Measurements from ENCODE around the gene FOXQ1. TPM values are rescaled to one million over a fixed set of nuclear protein-coding genes. Genes with fewer than 3 reads are reported as not detected.
A peak's percentile ranks its signal among the peaks of the same experiment; 100 is the strongest.
"Not testable (repeated sequence)": the region's sequence is repeated elsewhere in the genome, so short reads cannot be mapped to it uniquely, and the experiment has no call there.

Gene FOXQ1
- total and polyA plus RNA-seq, 9 of the 15 experiments (the other 6 are each of a cell fraction or from before 2014, with no cell fraction given) = not detected

- H3K27ac ChIP-seq (ENCODE audit: extremely low read depth, low read depth, low read length); H3K79me2 ChIP-seq (ENCODE audit: control insufficient read depth, insufficient read depth, low read length); BruUV-seq (replicated peaks); intact Hi-C loops (cut with micrococcal nuclease); H3K4me1 ChIP-seq (replicated peaks in 1 of 2; ENCODE audit: control insufficient read depth in 2 of 2, insufficient read depth in 2 of 2, low read length in 2 of 2); H3K9me3 ChIP-seq (replicated peaks; ENCODE audit: control insufficient read depth, insufficient read depth, low read depth, low read length); H3K4me2 ChIP-seq (ENCODE audit: insufficient read depth, low read length); H2AFZ ChIP-seq (ENCODE audit: low read depth, low read length); H3K9me1 ChIP-seq (ENCODE audit: control insufficient read depth, insufficient read depth, low read length); H3K9ac ChIP-seq (ENCODE audit: insufficient read depth in 1 of 2, low read depth in 2 of 2, low read length in 2 of 2); in situ Hi-C loops (cut with MboI); H3K36me3 ChIP-seq (ENCODE audit: control insufficient read depth, insufficient read depth, low read length); H3K4me3 ChIP-seq; CTCF ChIA-PET (ENCODE audit: low intra/inter-chr PET ratio); POLR2A ChIA-PET; ATAC-seq; DNase-seq (ENCODE audit: extremely low read depth in 1 of 4, low spot score in 3 of 4); H3K27me3 ChIP-seq (ENCODE audit: control insufficient read depth in 2 of 2, insufficient read depth in 2 of 2, low read length in 2 of 2); FAIRE-seq; H4K20me1 ChIP-seq (replicated peaks; ENCODE audit: control insufficient read depth, insufficient read depth, low read length): not testable (repeated sequence)
- 0% methylated on average over 4 of the region's 4 CpGs for WGBS (ENCODE audit: insufficient coverage, low coverage, missing lambda C conversion rate)
- peak; percentile 65 for TF ChIP-seq ZNF146 (CRISPR knock-in tag; IDR thresholded peaks at IDR 0.05; ENCODE audit: unreplicated experiment)
Measured at GRCh38 chr6:1361717-1362116, 49.8 kb downstream of the FOXQ1 start.

DNA sequence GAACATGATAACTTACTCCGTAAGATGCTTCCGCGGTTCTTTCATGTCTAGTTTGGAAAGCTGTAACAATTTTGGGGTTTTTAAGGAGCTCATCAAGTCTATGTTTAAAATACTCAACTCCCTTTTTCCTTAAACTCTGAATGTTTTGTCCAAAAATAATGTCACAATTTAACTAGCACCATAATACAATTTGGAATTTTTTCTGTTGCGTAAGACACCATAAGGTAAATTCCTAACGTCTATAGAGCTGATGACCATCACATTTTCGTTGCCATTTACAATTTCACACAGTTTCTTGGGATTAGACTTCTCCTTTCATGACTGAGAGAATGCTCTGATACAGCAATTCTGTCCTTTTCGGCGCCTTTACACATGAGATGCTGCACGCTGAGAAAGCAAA lies 50.7 kb downstream of the FOXQ1 start:
- Histone ChIP-seq H3K4me2 (ENCODE audit: insufficient read depth, low read length) (no peak overlapping the region), H3K79me2 (ENCODE audit: control insufficient read depth, insufficient read depth, low read length) (no peaks in the 10 kb centered on the region), H3K36me3 (ENCODE audit: control insufficient read depth, insufficient read depth, low read length) (no peaks in the 10 kb centered on the region), H2AFZ (ENCODE audit: low read depth, low read length) (no peak overlapping the region), H3K9me1 (ENCODE audit: control insufficient read depth, insufficient read depth, low read length) (no peaks in the 10 kb centered on the region), H3K4me1 (replicated peaks in 1 of 2; ENCODE audit: control insufficient read depth in 2 of 2, insufficient read depth in 2 of 2, low read length in 2 of 2) (no peaks in the 10 kb centered on the region), H3K27me3 (ENCODE audit: control insufficient read depth in 2 of 2, insufficient read depth in 2 of 2, low read length in 2 of 2) (peaks cover 0 to 4% of the 10 kb centered on the region in 2 experiments; a peak in 2 of 5 replicates), H3K9me3 (replicated peaks; ENCODE audit: control insufficient read depth, insufficient read depth, low read depth, low read length) (no peaks in the 10 kb centered on the region), H3K9ac (ENCODE audit: insufficient read depth in 1 of 2, low read depth in 2 of 2, low read length in 2 of 2) (no peak overlapping the region), H4K20me1 (replicated peaks; ENCODE audit: control insufficient read depth, insufficient read depth, low read length) (no peaks in the 10 kb centered on the region), H3K27ac (ENCODE audit: extremely low read depth, low read depth, low read length) (no peak overlapping the region), H3K4me3 (no peak overlapping the region)
- BruUV-seq (replicated peaks) = no TSS peak
- ATAC-seq = no peak
- no peak for FAIRE-seq
- no peak for TF ChIP-seq NFIX (CRISPR knock-in tag; IDR thresholded peaks at IDR 0.05; ENCODE audit: low read depth)
- no peak for TF ChIP-seq ZEB2 (IDR thresholded peaks at IDR 0.05)
- TF ChIP-seq ZNF436 (CRISPR knock-in tag; IDR thresholded peaks at IDR 0.05) = no peak
- TF ChIP-seq CHD1 (IDR thresholded peaks at IDR 0.05; ENCODE audit: low read length) = no peak
- no peak for TF ChIP-seq GABPB2 (CRISPR knock-in tag; conservative IDR thresholded peaks at IDR 0.05)
- CTCF ChIA-PET (ENCODE audit: low intra/inter-chr PET ratio) = no interaction called here
- intact Hi-C loops (cut with micrococcal nuclease) = no loop called here
- in situ Hi-C loops (cut with MboI) = no loop called here
- WGBS (ENCODE audit: insufficient coverage, low coverage, missing lambda C conversion rate) = 3% methylated on average over 9 of the region's 9 CpGs
- POLR2A ChIA-PET = no interaction called here
- no peak for DNase-seq (ENCODE audit: extremely low read depth in 1 of 4, low spot score in 3 of 4)

Measured in K562 (cell line).